Measurements from ENCODE around the gene CTF1.

The CTF1 gene

GRCh38 chr16:30893744-30894539, 2.5 kb upstream of the CTF1 start, which contains the start of gene BCL7C:
TSS of gene BCL7C (minus strand) at chr16:30894077. CDS start at chr16:30893944, 133 bp downstream.
- Mint-ChIP-seq H3K27me3 (ENCODE audit: low read depth) (no peaks in the 10 kb centered on the region), H3K4me1 (ENCODE audit: low read depth) (peaks cover 29% of the 10 kb centered on the region), H3K4me3 (peak within 1 kb of the TSS; percentile 95), H3K27ac (peak within 1 kb of the TSS; percentile 90), H3K9me3 (no peaks in the 10 kb centered on the region), H3K36me3 (ENCODE audit: low read depth) (peaks cover 9% of the 10 kb centered on the region)
- peak; percentile 92 for DNase-seq (ENCODE audit: low spot score)

- H3K4me3 Mint-ChIP-seq = peak overlapping the region; percentile 74
- H3K27ac Mint-ChIP-seq = peak overlapping the region; percentile 88
- H3K36me3 Mint-ChIP-seq (ENCODE audit: low read depth) = peaks cover 8% of the 10 kb centered on the region
- peaks cover 29% of the 10 kb centered on the region for H3K4me1 Mint-ChIP-seq (ENCODE audit: low read depth)
- no peak for DNase-seq (ENCODE audit: low spot score)
- H3K9me3 Mint-ChIP-seq = no peaks in the 10 kb centered on the region
- H3K27me3 Mint-ChIP-seq (ENCODE audit: low read depth) = no peaks in the 10 kb centered on the region
Measured at GRCh38 chr16:30894540-30895368, 1.7 kb upstream of the CTF1 start.

GRCh38 chr16:30895627-30896260, 670 bp upstream of the CTF1 start:
- Mint-ChIP-seq H3K27ac (peak overlapping the region; percentile 60), H3K36me3 (ENCODE audit: low read depth) (peaks cover 6% of the 10 kb centered on the region), H3K27me3 (ENCODE audit: low read depth) (no peaks in the 10 kb centered on the region), H3K4me1 (ENCODE audit: low read depth) (peaks cover 35% of the 10 kb centered on the region), H3K4me3 (peak overlapping the region; percentile 35), H3K9me3 (no peaks in the 10 kb centered on the region)
- DNase-seq (ENCODE audit: low spot score) = no peak

GRCh38 chr16:30896889-30897733, 697 bp downstream of the CTF1 start:
- DNase-seq (ENCODE audit: low spot score) = peak; percentile 80
- H3K4me3 Mint-ChIP-seq = peak overlapping the region; percentile 74
- peaks cover 6% of the 10 kb centered on the region for H3K36me3 Mint-ChIP-seq (ENCODE audit: low read depth)
- peak overlapping the region; percentile 73 for H3K27ac Mint-ChIP-seq
- no peaks in the 10 kb centered on the region for H3K9me3 Mint-ChIP-seq
- H3K27me3 Mint-ChIP-seq (ENCODE audit: low read depth) = no peaks in the 10 kb centered on the region
- H3K4me1 Mint-ChIP-seq (ENCODE audit: low read depth) = peaks cover 42% of the 10 kb centered on the region

GRCh38 chr16:30899794-30900193, 3.4 kb downstream of the CTF1 start:
- H3K4me3 Mint-ChIP-seq = no peak overlapping the region
- H3K9me3 Mint-ChIP-seq = peaks cover 4% of the 10 kb centered on the region
- peaks cover 43% of the 10 kb centered on the region for H3K4me1 Mint-ChIP-seq (ENCODE audit: low read depth)
- peaks cover 8% of the 10 kb centered on the region for H3K36me3 Mint-ChIP-seq (ENCODE audit: low read depth)
- no peak for DNase-seq (ENCODE audit: low spot score)
- H3K27me3 Mint-ChIP-seq (ENCODE audit: low read depth) = no peaks in the 10 kb centered on the region
- no peak overlapping the region for H3K27ac Mint-ChIP-seq

- no peak for DNase-seq (ENCODE audit: low spot score)
- Mint-ChIP-seq H3K36me3 (ENCODE audit: low read depth) (peaks cover 8% of the 10 kb centered on the region), H3K4me1 (ENCODE audit: low read depth) (peaks cover 38% of the 10 kb centered on the region), H3K27ac (no peak overlapping the region), H3K4me3 (peak overlapping the region; percentile 76), H3K27me3 (ENCODE audit: low read depth) (no peaks in the 10 kb centered on the region), H3K9me3 (peaks cover 4% of the 10 kb centered on the region)
Measured at GRCh38 chr16:30900588-30900987, 4.2 kb downstream of the CTF1 start.

- Mint-ChIP-seq H3K4me1 (ENCODE audit: low read depth) (peaks cover 32% of the 10 kb centered on the region), H3K36me3 (ENCODE audit: low read depth) (peaks cover 8% of the 10 kb centered on the region), H3K9me3 (peaks cover 4% of the 10 kb centered on the region), H3K27ac (peak overlapping the region; percentile 72), H3K4me3 (peak overlapping the region; percentile 76), H3K27me3 (ENCODE audit: low read depth) (no peaks in the 10 kb centered on the region)
- DNase-seq (ENCODE audit: low spot score) = no peak
Measured at GRCh38 chr16:30901201-30902028, 5.0 kb downstream of the CTF1 start.

GRCh38 chr16:30902029-30902972, 5.9 kb downstream of the CTF1 start:
- Mint-ChIP-seq H3K27me3 (ENCODE audit: low read depth) (no peaks in the 10 kb centered on the region), H3K27ac (peak overlapping the region; percentile 99), H3K9me3 (peaks cover 4% of the 10 kb centered on the region), H3K4me3 (peak overlapping the region; percentile 99), H3K36me3 (ENCODE audit: low read depth) (peaks cover 8% of the 10 kb centered on the region), H3K4me1 (ENCODE audit: low read depth) (peaks cover 28% of the 10 kb centered on the region)
- peak; percentile 72 for DNase-seq (ENCODE audit: low spot score)

- peak overlapping the region; percentile 99 for H3K27ac Mint-ChIP-seq
- peaks cover 32% of the 10 kb centered on the region for H3K4me1 Mint-ChIP-seq (ENCODE audit: low read depth)
- DNase-seq (ENCODE audit: low spot score) = no peak
- no peaks in the 10 kb centered on the region for H3K27me3 Mint-ChIP-seq (ENCODE audit: low read depth)
- peaks cover 4% of the 10 kb centered on the region for H3K9me3 Mint-ChIP-seq
- peaks cover 8% of the 10 kb centered on the region for H3K36me3 Mint-ChIP-seq (ENCODE audit: low read depth)
- peak overlapping the region; percentile 99 for H3K4me3 Mint-ChIP-seq
Measured at GRCh38 chr16:30903002-30903401, 6.6 kb downstream of the CTF1 start.

GRCh38 chr16:30903596-30903995, 7.2 kb downstream of the CTF1 start:
- Mint-ChIP-seq H3K27me3 (ENCODE audit: low read depth) (no peaks in the 10 kb centered on the region), H3K27ac (peak overlapping the region; percentile 99), H3K9me3 (peaks cover 4% of the 10 kb centered on the region), H3K36me3 (ENCODE audit: low read depth) (peaks cover 8% of the 10 kb centered on the region), H3K4me3 (peak overlapping the region; percentile 99), H3K4me1 (ENCODE audit: low read depth) (peaks cover 32% of the 10 kb centered on the region)
- DNase-seq (ENCODE audit: low spot score) = no peak

GRCh38 chr16:30904114-30904780, 7.8 kb downstream of the CTF1 start:
- no peak for DNase-seq (ENCODE audit: low spot score)
- H3K9me3 Mint-ChIP-seq = peaks cover 4% of the 10 kb centered on the region

More at GRCh38 chr16:30904114-30904780, 7.8 kb downstream of the CTF1 start:
- no peak overlapping the region for H3K4me3 Mint-ChIP-seq
- H3K36me3 Mint-ChIP-seq (ENCODE audit: low read depth) = peaks cover 8% of the 10 kb centered on the region
- H3K4me1 Mint-ChIP-seq (ENCODE audit: low read depth) = peaks cover 32% of the 10 kb centered on the region
- H3K27me3 Mint-ChIP-seq (ENCODE audit: low read depth) = no peaks in the 10 kb centered on the region
- H3K27ac Mint-ChIP-seq = peak overlapping the region; percentile 99
